Measurements from ENCODE around the gene MED20. TPM values are rescaled to one million over a fixed set of nuclear protein-coding genes. Genes with fewer than 3 reads are reported as not detected.
A peak's percentile ranks its signal among the peaks of the same experiment; 100 is the strongest.

MED20 gene
- polyA plus RNA-seq, 1 experiment: 34.4 TPM

DNA sequence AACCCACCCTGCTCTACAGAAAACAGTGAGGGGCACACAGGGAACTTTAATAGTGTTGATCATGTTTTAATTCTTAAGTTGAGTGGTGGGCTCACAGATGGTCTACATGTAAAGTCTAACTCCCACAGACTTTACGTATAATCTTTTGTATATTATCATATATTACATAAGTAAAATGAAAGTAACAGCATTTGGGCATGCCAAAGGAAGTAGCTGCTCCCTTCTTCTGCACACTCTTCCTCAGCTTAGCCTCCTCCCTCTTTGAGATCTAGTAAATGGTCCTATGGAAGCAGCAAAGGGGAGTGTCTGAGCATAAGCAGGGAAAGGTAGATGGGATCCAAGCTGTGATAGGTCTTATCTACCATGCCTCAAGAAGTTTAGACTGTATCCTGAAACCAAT is 11.2 kb downstream of the MED20 start:
- TF ChIP-seq, protein P1, sequence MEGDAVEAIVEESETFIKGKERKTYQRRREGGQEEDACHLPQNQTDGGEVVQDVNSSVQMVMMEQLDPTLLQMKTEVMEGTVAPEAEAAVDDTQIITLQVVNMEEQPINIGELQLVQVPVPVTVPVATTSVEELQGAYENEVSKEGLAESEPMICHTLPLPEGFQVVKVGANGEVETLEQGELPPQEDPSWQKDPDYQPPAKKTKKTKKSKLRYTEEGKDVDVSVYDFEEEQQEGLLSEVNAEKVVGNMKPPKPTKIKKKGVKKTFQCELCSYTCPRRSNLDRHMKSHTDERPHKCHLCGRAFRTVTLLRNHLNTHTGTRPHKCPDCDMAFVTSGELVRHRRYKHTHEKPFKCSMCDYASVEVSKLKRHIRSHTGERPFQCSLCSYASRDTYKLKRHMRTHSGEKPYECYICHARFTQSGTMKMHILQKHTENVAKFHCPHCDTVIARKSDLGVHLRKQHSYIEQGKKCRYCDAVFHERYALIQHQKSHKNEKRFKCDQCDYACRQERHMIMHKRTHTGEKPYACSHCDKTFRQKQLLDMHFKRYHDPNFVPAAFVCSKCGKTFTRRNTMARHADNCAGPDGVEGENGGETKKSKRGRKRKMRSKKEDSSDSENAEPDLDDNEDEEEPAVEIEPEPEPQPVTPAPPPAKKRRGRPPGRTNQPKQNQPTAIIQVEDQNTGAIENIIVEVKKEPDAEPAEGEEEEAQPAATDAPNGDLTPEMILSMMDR (IDR thresholded peaks at IDR 0.05; ENCODE audit: insufficient read depth, low read depth, low read length): no peak
- ChIA-PET CTCF (interaction anchor here (1.1 kb wide), 1 partner anchor 11 kb away, joined by 4 read pairs; the partner anchor contains the start of genes BYSL and MED20), POLR2A (interaction anchor here (0.5 kb wide), 1 partner anchor 17 kb away, joined by 3 read pairs; no protein-coding TSS in a partner anchor)
- DNase-seq (ENCODE audit: low read depth): no peak
- peaks cover 16% of the 10 kb centered on the region for H3K36me3 ChIP-seq (ENCODE audit: control insufficient read depth, insufficient read depth, low read length)
- H3K27me3 ChIP-seq (ENCODE audit: control insufficient read depth, insufficient read depth, low read length): no peaks in the 10 kb centered on the region
- H3K4me3 ChIP-seq (ENCODE audit: low read depth, low read length): no peak overlapping the region

DNA sequence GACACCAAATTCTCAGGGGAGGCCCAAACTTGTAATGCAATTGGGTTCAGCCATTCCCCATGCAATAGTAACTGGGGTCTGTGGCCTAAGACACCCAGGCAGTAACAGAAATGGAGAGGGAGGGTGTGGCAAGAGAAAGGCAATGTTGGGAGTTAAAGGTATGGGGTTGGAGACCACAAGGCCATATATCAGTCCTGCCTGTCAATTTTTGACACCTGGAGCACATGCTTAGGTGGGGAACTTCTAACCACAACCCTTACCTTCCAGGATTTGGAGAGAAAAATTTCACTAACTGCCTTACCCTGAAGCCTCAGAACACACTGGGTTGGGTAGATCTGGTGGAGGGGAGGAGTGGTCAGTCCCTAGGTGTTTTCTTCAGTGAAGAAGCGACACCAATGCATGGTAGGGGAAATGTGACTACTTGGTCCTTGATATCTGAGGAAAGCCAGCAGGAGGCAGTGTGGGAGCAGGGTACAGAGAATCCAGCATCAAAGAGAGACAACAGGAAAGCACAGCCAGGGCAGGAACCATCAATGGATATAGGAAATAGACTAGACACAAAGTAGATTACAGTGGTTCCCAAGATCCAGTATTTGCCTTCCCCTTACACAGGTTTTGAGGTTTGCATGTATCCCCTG is 18.9 kb downstream of the MED20 start:
- no peaks in the 10 kb centered on the region for H3K27me3 ChIP-seq (ENCODE audit: control insufficient read depth, insufficient read depth, low read length)
- no peak overlapping the region for H3K4me3 ChIP-seq (ENCODE audit: low read depth, low read length)
- peaks cover 8% of the 10 kb centered on the region for H3K36me3 ChIP-seq (ENCODE audit: control insufficient read depth, insufficient read depth, low read length)
- DNase-seq (ENCODE audit: low read depth): no peak
- TF ChIP-seq, protein P1 (IDR thresholded peaks at IDR 0.05; ENCODE audit: insufficient read depth, low read depth, low read length): 0 out of 2 replicates have a peak, but pooled peaks have one; percentile 18
- ChIA-PET CTCF (interaction anchor here (0.9 to 1.0 kb wide), 2 partner anchors 29 to 143 kb away, joined by 3 to 4 read pairs; no protein-coding TSS in a partner anchor), POLR2A (no interaction called here)

DNA sequence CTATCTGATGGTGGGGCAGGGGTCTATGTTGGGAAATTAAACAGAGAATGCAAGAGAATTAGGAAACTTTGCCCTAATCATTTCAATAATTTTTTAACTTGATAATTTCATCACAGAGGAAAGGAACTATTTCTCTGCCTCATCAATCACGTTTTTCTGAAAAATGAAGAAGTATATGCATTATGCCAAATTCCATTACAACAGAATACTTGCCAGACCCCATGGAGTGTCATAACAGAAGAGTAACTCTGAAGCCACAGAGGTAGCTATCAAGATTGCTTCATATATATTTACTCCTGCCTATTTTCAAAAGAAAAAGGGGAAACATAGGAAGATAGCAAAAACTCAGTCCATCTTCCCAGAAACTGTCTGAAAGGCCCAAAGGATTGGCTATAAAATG is 20.1 kb downstream of the MED20 start:
- no peak overlapping the region for H3K4me3 ChIP-seq (ENCODE audit: low read depth, low read length)
- peaks cover 3% of the 10 kb centered on the region; the same call in 1 of the 2 replicates for H3K36me3 ChIP-seq (ENCODE audit: control insufficient read depth, insufficient read depth, low read length)
- no peaks in the 10 kb centered on the region for H3K27me3 ChIP-seq (ENCODE audit: control insufficient read depth, insufficient read depth, low read length)
- DNase-seq (ENCODE audit: low read depth): no peak
- CTCF ChIA-PET: interaction anchor here (1.4 kb wide), 1 partner anchor 20 kb away, joined by 5 read pairs; the partner anchor contains the start of genes BYSL and MED20
- TF ChIP-seq, protein P1 (IDR thresholded peaks at IDR 0.05; ENCODE audit: insufficient read depth, low read depth, low read length): no peak
- POLR2A ChIA-PET: no interaction called here

DNA sequence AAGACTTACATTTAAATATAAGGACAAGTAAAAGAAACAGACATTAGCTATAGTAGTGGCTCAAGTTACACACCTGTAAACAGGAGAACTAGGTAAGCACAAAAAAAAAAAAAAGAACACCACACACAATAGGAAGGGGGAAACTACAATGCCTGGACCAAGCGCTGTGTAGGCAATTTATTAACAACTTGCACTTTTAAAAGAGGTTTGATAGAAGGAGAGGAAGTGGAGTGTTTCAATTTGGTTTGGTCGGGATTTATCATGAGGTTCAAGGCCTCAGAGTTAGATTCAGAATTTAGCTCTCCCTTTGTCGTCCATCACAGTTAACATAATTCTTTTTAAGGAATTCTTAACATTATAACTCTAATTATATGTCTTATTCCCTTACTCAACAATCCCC is 24.7 kb downstream of the MED20 start:
- H3K36me3 ChIP-seq (ENCODE audit: control insufficient read depth, insufficient read depth, low read length): peaks cover 2% of the 10 kb centered on the region; the same call in 1 of the 2 replicates
- H3K27me3 ChIP-seq (ENCODE audit: control insufficient read depth, insufficient read depth, low read length): no peaks in the 10 kb centered on the region
- ChIA-PET POLR2A (no interaction called here), CTCF (interaction anchor here (1.7 kb wide), 1 partner anchor 49 kb away, joined by 3 read pairs; no protein-coding TSS in a partner anchor)
- peak overlapping the region; percentile 65 for H3K4me3 ChIP-seq (ENCODE audit: low read depth, low read length)
- no peak for DNase-seq (ENCODE audit: low read depth)
- TF ChIP-seq, protein P1 (IDR thresholded peaks at IDR 0.05; ENCODE audit: insufficient read depth, low read depth, low read length): no peak

DNA sequence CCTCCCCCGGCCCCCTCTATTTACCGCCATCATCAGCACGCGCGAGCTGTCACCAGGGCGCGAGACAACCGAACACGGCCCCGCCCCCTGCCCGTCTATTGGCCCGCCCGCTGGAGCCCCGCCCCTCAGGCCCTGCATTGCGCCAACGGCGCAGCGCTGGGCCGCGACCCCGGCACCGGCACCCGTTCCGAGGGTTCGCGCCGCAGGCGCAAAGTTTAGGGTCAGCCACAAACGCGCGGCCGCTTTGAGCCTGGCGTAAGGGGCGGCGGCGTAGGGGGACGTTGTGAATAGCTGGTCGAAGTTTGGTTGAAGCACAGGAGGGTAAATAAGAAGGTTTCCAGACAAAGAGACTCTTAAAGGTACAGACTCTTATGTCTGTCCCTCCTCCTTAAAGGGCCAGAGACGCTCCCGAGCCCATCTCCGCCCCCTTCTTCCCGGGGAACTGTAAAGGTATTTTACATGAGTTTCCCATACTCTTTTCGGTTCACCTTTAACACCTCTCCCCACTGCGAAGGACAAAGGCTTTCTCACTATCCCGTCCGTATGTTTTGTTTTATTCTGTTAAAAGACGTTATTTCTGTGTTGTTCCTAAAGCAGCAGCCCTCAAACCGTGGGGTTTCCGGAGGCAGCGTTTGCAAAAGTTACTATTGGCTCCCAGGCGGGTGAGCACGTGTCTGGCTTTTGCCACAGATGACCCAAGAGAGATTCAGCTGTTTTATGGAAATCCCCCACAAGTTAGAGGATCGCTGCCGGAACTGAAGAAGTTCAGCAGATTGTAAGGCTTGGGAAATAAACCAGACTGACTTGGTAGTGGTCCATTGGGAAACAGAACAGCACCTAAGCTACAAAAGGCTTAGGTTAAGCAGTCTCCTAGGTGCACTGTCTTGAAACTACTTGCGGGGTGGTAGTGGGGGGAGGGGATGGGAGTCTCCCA is 25.4 kb downstream of the MED20 start, which contains the start of gene USP49:
Gene USP49 (minus strand): TSS at position 76 of the 934 bp plus-strand sequence. CDS start 88,392 bp downstream, outside the sequence.
- POLR2A ChIA-PET: no interaction called here
- TF ChIP-seq, protein P1 (IDR thresholded peaks at IDR 0.05; ENCODE audit: insufficient read depth, low read depth, low read length): no peak

More for the DNA sequence above, 25.4 kb downstream of the MED20 start, which contains the start of gene USP49:
- Histone ChIP-seq H3K4me3 (ENCODE audit: low read depth, low read length) (peak within 1 kb of the TSS; percentile 65), H3K27me3 (ENCODE audit: control insufficient read depth, insufficient read depth, low read length) (no peaks in the 10 kb centered on the region), H3K36me3 (ENCODE audit: control insufficient read depth, insufficient read depth, low read length) (peaks cover 2% of the 10 kb centered on the region; the same call in 1 of the 2 replicates)
- CTCF ChIA-PET: interaction anchor here (1.1 to 1.7 kb wide), 3 partner anchors 25 to 94 kb away, joined by 3 read pairs; partner anchors contain the start of gene MED20
- peak; percentile 25 for DNase-seq (ENCODE audit: low read depth)
